PC-3 (cell line): ENCODE results near the gene TFF2. TPM values are rescaled to one million over a fixed set of nuclear protein-coding genes. Genes with fewer than 3 reads are reported as not detected.

Source experiments
- ATAC-seq: fragments of 200-7000 bp; cut with Tn5 transposase; 2 replicates; pipeline ENCODE4 v1.9.1; 2020; ENCODE audit warnings: mild to moderate bottlenecking, moderate library complexity
- BruUV-seq: library from RNA; stranded (reverse); fragments of 400-500 nt; replicated peaks from 2 replicates; lab custom pipeline; 2021; lab: Mats Ljungman, UMichigan
- CTCF ChIA-PET: fragments of 300-600 bp; sonication (Branson Sonifier 250); formaldehyde crosslinking; loops from one replicate; lab custom pipeline; 2022; ENCODE audit warnings: antibody characterized with exemption; lab: Charles Lee
- POLR2A ChIA-PET: fragments of 300-600 bp; sonication (Branson Sonifier 250); formaldehyde crosslinking; loops from one replicate; lab custom pipeline; 2022; ENCODE audit warnings: antibody characterized with exemption; ENCODE audit not compliant: unreplicated experiment; lab: Charles Lee
- DNase-seq: peaks from one replicate; pipeline ENCODE4 v3.0.0-alpha.2; 2015
- H2AFZ ChIP-seq: fragments of 300-600 bp; sonication (generic); 2 replicates; pipeline ENCODE4 v1.6.0; 2016; ENCODE audit warnings: antibody characterized with exemption, low read length
- H3F3A ChIP-seq: fragments of 300-600 bp; sonication (generic); one replicate; pipeline ENCODE4 v1.6.0; 2017; ENCODE audit warnings: antibody characterized with exemption, low read length, control low read depth, mild to moderate bottlenecking; ENCODE audit not compliant: unreplicated experiment
- H3K27ac ChIP-seq: fragments of 300-600 bp; sonication (generic); 2 replicates; pipeline ENCODE4 v1.5.1; 2016; ENCODE audit warnings: mild to moderate bottlenecking, low read length
- H3K27me3 ChIP-seq: fragments of 300-600 bp; sonication (generic); 2 replicates; pipeline ENCODE4 v1.6.1; 2016; ENCODE audit warnings: low read length, mixed read lengths
- H3K36me3 ChIP-seq: fragments of 300-600 bp; sonication (generic); 2 replicates; pipeline ENCODE4 v1.6.1; 2016; ENCODE audit warnings: low read depth, mixed run types, low read length, mixed read lengths
- H3K4me1 ChIP-seq: fragments of 300-600 bp; sonication (generic); 2 replicates; pipeline ENCODE4 v1.5.1; 2016; ENCODE audit warnings: low read length; ENCODE audit not compliant: insufficient read depth
- H3K4me2 ChIP-seq: fragments of 300-600 bp; sonication (generic); 2 replicates; pipeline ENCODE4 v1.6.0; 2016; ENCODE audit warnings: low read length
- H3K4me3 ChIP-seq: fragments of 300-600 bp; sonication (generic); 2 replicates; pipeline ENCODE4 v1.5.1; 2016; ENCODE audit warnings: mild to moderate bottlenecking, low read length, mixed read lengths
- H3K79me2 ChIP-seq: fragments of 300-600 bp; sonication (generic); 2 replicates; pipeline ENCODE4 v1.6.1; 2017; ENCODE audit warnings: low read length, mixed read lengths
- H3K9ac ChIP-seq: fragments of 300-600 bp; sonication (generic); 2 replicates; pipeline ENCODE4 v1.6.0; 2016; ENCODE audit warnings: mild to moderate bottlenecking, low read length
- H3K9me2 ChIP-seq: fragments of 300-600 bp; sonication (generic); replicated peaks from 2 replicates; pipeline ENCODE4 v1.6.1; 2016; ENCODE audit warnings: mixed run types, low read length, mixed read lengths
- H3K9me3 ChIP-seq: fragments of 300-600 bp; sonication (generic); 2 replicates; pipeline ENCODE4 v1.6.1; 2016; ENCODE audit warnings: low read length, mixed read lengths
- H4K20me1 ChIP-seq: fragments of 300-600 bp; sonication (generic); 2 replicates; pipeline ENCODE4 v1.6.1; 2016; ENCODE audit warnings: low read length, mixed read lengths
- EZH2 ChIP-seq: fragments of 300-600 bp; sonication (generic); IDR thresholded peaks from one replicate; pipeline ENCODE4 v1.6.1; 2017; ENCODE audit warnings: antibody characterized with exemption, mild to moderate bottlenecking, low read length; ENCODE audit not compliant: unreplicated experiment
- EZH2phosphoT487 ChIP-seq: fragments of 300-600 bp; sonication (generic); IDR thresholded peaks from 2 replicates; pipeline ENCODE4 v1.6.1; 2018; ENCODE audit warnings: mild to moderate bottlenecking, antibody characterized with exemption, low read length, borderline replicate concordance
- intact Hi-C: fragments of 100-400 bp; cut with micrococcal nuclease; formaldehyde crosslinking; loops from 2 replicates; pipeline ENCODE4 v1.9.0; 2023
- total RNA-seq: library from RNA; depleted of rRNA; stranded (reverse); fragments of >200 nt; gene quantifications from 2 replicates; pipeline ENCODE4 v1.2.3, GENCODE V29; 2014
- TF ChIP-seq, protein P1 (sequence below): fragments of 300-600 bp; sonication (generic); conservative IDR thresholded peaks from 2 replicates; pipeline ENCODE4 v1.5.1; 2017; ENCODE audit warnings: antibody characterized with exemption, low read depth, mild to moderate bottlenecking, low read length

Gene TFF2
- total RNA-seq, 1 experiment from 2014 or later, result 21.1 TPM

DNA sequence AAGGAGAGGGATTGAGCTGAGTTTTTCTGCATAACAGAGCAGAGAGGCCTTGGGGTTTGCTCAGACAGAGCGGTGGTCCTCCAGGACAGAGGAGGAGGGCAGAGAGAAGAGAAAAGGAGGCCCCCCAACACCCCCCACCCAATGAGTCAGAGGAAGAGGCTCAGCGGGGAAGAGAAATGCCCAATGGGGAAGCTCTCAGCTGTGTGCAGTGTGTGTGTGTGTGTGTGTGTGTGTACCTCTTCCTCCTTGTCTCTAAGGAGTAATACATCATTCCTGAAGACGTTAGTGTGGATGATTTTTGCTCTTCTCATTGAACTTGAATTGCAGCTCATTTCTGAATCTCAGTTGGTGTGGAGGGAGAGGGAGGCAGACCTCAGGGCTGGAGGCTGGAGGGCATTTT, 36.4 kb upstream of the TFF2 start:
- Histone ChIP-seq H2AFZ (no peak overlapping the region), H3K27me3 (no peaks in the 10 kb centered on the region), H4K20me1 (no peaks in the 10 kb centered on the region), H3F3A (no peaks in the 10 kb centered on the region), H3K9ac (no peak overlapping the region), H3K9me3 (no peaks in the 10 kb centered on the region), H3K4me1 (peaks cover 28% of the 10 kb centered on the region), H3K4me3 (no peak overlapping the region), H3K4me2 (no peak overlapping the region), H3K36me3 (no peaks in the 10 kb centered on the region), H3K27ac (no peak overlapping the region), H3K9me2 (no peaks in the 10 kb centered on the region), H3K79me2 (no peaks in the 10 kb centered on the region)
- intact Hi-C loops, result no loop called here
- POLR2A ChIA-PET, result no interaction called here
- DNase-seq (no peak), ATAC-seq (no peak)
- BruUV-seq, result no TSS peak
- no peak for TF ChIP-seq EZH2
- TF ChIP-seq, protein P1, sequence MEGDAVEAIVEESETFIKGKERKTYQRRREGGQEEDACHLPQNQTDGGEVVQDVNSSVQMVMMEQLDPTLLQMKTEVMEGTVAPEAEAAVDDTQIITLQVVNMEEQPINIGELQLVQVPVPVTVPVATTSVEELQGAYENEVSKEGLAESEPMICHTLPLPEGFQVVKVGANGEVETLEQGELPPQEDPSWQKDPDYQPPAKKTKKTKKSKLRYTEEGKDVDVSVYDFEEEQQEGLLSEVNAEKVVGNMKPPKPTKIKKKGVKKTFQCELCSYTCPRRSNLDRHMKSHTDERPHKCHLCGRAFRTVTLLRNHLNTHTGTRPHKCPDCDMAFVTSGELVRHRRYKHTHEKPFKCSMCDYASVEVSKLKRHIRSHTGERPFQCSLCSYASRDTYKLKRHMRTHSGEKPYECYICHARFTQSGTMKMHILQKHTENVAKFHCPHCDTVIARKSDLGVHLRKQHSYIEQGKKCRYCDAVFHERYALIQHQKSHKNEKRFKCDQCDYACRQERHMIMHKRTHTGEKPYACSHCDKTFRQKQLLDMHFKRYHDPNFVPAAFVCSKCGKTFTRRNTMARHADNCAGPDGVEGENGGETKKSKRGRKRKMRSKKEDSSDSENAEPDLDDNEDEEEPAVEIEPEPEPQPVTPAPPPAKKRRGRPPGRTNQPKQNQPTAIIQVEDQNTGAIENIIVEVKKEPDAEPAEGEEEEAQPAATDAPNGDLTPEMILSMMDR, result no peak
- CTCF ChIA-PET, result interaction anchor here (0.5 kb wide), 1 partner anchor 626 kb away, joined by 3 read pairs; no protein-coding TSS in a partner anchor

DNA sequence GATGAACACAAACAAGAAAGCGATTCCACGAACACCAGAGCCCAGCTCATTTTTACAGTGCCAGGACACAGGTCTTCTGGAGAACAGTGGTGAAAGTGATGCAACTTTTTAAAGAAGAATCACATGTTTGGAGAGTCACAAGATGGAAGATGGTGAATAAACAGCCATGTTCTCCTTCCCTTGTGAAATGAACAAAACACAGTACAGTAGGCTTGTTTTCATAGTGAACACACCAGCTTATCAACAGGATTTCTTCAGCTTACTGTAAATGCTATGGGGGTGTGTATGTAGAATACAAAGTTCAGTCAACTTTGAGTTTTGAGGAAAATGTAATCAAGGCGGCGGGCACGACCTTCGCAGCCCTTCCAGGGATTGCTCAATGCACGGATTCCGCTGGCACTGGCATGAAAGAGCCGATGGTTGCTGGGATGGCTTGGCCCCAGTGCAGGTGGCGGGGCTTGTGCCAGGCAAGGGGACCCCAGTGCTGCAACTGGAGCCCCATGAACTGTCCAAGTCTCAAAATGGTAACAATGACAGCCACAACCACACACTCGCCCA, 35.3 kb upstream of the TFF2 start:
- Histone ChIP-seq H3K79me2 (no peaks in the 10 kb centered on the region), H3K27ac (no peak overlapping the region), H3K36me3 (no peaks in the 10 kb centered on the region), H3K4me2 (no peak overlapping the region), H3K9me2 (no peaks in the 10 kb centered on the region), H4K20me1 (no peaks in the 10 kb centered on the region), H3F3A (no peaks in the 10 kb centered on the region), H3K9ac (no peak overlapping the region), H3K9me3 (no peaks in the 10 kb centered on the region), H3K27me3 (no peaks in the 10 kb centered on the region), H2AFZ (no peak overlapping the region), H3K4me1 (peaks cover 28% of the 10 kb centered on the region), H3K4me3 (no peak overlapping the region)
- DNase-seq, result no peak
- intact Hi-C loops, result no loop called here
- no TSS peak for BruUV-seq
- ChIA-PET POLR2A (no interaction called here), CTCF (no interaction called here)
- ATAC-seq, result no peak
- TF ChIP-seq, protein P1, result no peak
- TF ChIP-seq EZH2, result no peak
- TF ChIP-seq EZH2phosphoT487, result no peak

- Histone ChIP-seq H3K9me2 (no peaks in the 10 kb centered on the region), H2AFZ (no peak overlapping the region), H3F3A (no peaks in the 10 kb centered on the region), H3K9ac (no peak overlapping the region), H3K79me2 (no peaks in the 10 kb centered on the region), H3K36me3 (no peaks in the 10 kb centered on the region), H3K4me3 (no peak overlapping the region), H3K27ac (no peak overlapping the region), H3K4me2 (no peak overlapping the region), H3K9me3 (no peaks in the 10 kb centered on the region), H4K20me1 (no peaks in the 10 kb centered on the region), H3K27me3 (no peaks in the 10 kb centered on the region), H3K4me1 (peaks cover 28% of the 10 kb centered on the region)
- ATAC-seq (no peak), DNase-seq (no peak)
- intact Hi-C loops, result no loop called here
- ChIA-PET POLR2A (no interaction called here), CTCF (no interaction called here)
- BruUV-seq, result no TSS peak
- no peak for TF ChIP-seq EZH2
- no peak for TF ChIP-seq EZH2phosphoT487
- TF ChIP-seq, protein P1, result no peak
These were observed 34.8 kb upstream of the TFF2 start for GRCh38 chr21:42385619-42386018.
